ENCODE results near the gene PORCN.

Gene PORCN

DNA sequence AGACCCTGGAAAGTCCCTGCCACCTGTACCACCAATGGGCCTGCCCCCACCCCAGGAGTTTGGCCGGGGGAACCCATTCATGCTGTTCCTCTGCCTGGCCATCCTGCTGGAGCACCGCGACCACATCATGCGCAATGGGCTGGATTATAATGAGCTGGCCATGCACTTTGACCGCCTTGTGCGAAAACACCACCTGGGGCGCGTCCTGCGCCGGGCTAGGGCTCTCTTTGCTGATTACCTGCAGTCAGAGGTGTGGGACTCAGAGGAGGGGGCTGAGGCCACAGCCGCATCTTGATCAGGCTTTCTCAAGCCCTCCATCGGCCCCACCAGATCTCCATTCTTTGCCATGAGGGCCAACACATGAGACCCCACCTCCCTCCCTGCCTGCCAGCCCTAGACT is 51.9 kb downstream of the PORCN start:
- Histone ChIP-seq H3K4me3 (ENCODE audit: low read depth, low read length, poor library complexity, severe bottlenecking) (no peak overlapping the region), H3K36me3 (ENCODE audit: insufficient read depth, low read length) (peaks cover 24% of the 10 kb centered on the region), H3K9ac (ENCODE audit: low read length) (no peak overlapping the region), H3K27me3 (ENCODE audit: insufficient read depth, low read length) (no peaks in the 10 kb centered on the region), H3F3A (ENCODE audit: insufficient read depth, low read length) (no peaks in the 10 kb centered on the region), H3K27ac (ENCODE audit: low read depth, low read length, poor library complexity, severe bottlenecking) (no peak overlapping the region), H4K20me1 (ENCODE audit: insufficient read depth, low read length) (no peaks in the 10 kb centered on the region), H3K79me2 (ENCODE audit: insufficient read depth, low read length) (no peaks in the 10 kb centered on the region), H3K9me3 (ENCODE audit: low read length) (no peaks in the 10 kb centered on the region), H3K4me1 (ENCODE audit: insufficient read depth, low read length, severe bottlenecking) (no peaks in the 10 kb centered on the region), H2AFZ (ENCODE audit: low read length) (no peak overlapping the region), H3K4me2 (ENCODE audit: low read length) (no peak overlapping the region), H3K9me2 (ENCODE audit: low read depth, low read length) (no peaks in the 10 kb centered on the region)
- TF ChIP-seq EZH2 (IDR thresholded peaks at IDR 0.05; ENCODE audit: borderline replicate concordance, low read length): no peak
- TF ChIP-seq, protein P1, sequence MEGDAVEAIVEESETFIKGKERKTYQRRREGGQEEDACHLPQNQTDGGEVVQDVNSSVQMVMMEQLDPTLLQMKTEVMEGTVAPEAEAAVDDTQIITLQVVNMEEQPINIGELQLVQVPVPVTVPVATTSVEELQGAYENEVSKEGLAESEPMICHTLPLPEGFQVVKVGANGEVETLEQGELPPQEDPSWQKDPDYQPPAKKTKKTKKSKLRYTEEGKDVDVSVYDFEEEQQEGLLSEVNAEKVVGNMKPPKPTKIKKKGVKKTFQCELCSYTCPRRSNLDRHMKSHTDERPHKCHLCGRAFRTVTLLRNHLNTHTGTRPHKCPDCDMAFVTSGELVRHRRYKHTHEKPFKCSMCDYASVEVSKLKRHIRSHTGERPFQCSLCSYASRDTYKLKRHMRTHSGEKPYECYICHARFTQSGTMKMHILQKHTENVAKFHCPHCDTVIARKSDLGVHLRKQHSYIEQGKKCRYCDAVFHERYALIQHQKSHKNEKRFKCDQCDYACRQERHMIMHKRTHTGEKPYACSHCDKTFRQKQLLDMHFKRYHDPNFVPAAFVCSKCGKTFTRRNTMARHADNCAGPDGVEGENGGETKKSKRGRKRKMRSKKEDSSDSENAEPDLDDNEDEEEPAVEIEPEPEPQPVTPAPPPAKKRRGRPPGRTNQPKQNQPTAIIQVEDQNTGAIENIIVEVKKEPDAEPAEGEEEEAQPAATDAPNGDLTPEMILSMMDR (IDR thresholded peaks at IDR 0.05; ENCODE audit: low read length): no peak

DNA sequence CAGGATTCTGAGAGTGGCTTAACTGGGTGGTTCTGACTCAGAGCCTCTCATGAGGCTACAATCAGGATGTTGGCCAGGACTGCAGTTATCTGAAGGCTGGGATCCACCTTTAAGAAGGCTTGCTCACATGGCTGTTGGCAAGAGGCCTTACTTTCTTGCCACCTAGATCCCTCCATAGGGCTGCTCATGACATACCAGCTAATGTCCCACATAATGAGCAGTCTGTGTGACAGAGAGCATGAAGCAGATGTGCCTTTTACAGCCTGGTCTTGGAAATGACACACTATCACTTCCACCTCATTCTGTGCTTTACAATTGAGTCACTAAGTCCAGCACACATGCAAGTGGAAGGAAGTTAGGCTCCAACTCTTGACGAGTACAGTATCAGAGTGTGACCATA is 61.2 kb downstream of the PORCN start:
- Histone ChIP-seq H3F3A (ENCODE audit: insufficient read depth, low read length) (no peaks in the 10 kb centered on the region), H3K27ac (ENCODE audit: low read depth, low read length, poor library complexity, severe bottlenecking) (no peak overlapping the region), H2AFZ (ENCODE audit: low read length) (no peak overlapping the region), H4K20me1 (ENCODE audit: insufficient read depth, low read length) (no peaks in the 10 kb centered on the region), H3K4me3 (ENCODE audit: low read depth, low read length, poor library complexity, severe bottlenecking) (no peak overlapping the region), H3K79me2 (ENCODE audit: insufficient read depth, low read length) (peaks cover 2% of the 10 kb centered on the region; the same call in 1 of the 2 replicates), H3K9me3 (ENCODE audit: low read length) (no peaks in the 10 kb centered on the region), H3K4me1 (ENCODE audit: insufficient read depth, low read length, severe bottlenecking) (peaks cover 17% of the 10 kb centered on the region), H3K9me2 (ENCODE audit: low read depth, low read length) (no peaks in the 10 kb centered on the region), H3K27me3 (ENCODE audit: insufficient read depth, low read length) (no peaks in the 10 kb centered on the region), H3K36me3 (ENCODE audit: insufficient read depth, low read length) (peaks cover 1% of the 10 kb centered on the region), H3K9ac (ENCODE audit: low read length) (no peak overlapping the region), H3K4me2 (ENCODE audit: low read length) (no peak overlapping the region)
- TF ChIP-seq, protein P1 (IDR thresholded peaks at IDR 0.05; ENCODE audit: low read length): no peak
- TF ChIP-seq EZH2 (IDR thresholded peaks at IDR 0.05; ENCODE audit: borderline replicate concordance, low read length): no peak
